Measurements from ENCODE around the gene URM1.

- TF ChIP-seq CTCF (IDR thresholded peaks at IDR 0.05) (no peak), POLR2A (IDR thresholded peaks at IDR 0.05) (no peak)
Observed at GRCh38 chr9:128409450-128409849, 38.3 kb downstream of the URM1 start.
